Measurements from ENCODE around the gene LIN7B.

LIN7B gene

GRCh38 chr19:49094505-49095482 is 19.4 kb upstream of the LIN7B start:
- DNase-seq: no peak

DNA sequence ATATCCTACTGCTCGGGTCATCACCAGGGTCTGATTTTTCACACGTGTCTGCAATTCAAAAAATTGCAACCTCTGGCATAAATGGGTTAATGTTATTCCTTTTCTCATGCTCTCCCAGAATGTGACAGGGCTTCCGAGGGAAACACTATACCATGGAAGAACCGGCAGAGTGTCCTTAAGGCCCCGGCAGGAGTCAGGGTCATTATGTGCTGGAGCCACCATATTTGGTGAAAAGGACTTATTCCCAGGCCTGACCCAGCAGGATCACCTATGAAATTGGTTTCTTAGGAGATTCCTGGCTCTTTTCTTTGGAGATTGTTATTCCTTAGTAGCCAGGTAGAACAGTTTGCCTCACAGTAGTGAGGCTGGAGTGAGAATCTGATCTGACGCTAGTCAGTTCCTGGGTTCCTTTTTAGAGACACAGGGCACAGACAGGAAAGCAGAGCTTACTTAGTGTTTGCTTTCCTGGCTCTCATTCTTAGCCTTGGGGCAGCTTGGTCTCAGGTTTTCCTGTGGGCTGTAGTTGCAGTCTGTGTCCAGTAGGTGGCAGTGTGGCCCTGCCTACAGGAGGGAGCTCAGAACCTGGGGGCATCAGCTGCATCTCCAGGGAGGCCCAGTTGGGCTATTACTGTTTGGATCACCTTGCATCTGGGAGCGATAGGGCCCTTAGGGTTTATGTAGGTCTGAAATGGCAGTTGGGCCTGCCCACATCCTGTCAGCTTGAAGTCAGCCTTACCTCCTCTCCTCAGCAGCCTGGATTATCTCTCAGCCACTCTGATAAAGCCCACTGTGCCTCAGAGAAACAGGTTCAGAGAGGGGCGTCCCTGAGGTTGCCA is 16.5 kb upstream of the LIN7B start:
- DNase-seq: peak; percentile 66 to 76

- no peak for DNase-seq
These were observed 15.4 kb upstream of the LIN7B start for GRCh38 chr19:49098795-49099194.

GRCh38 chr19:49101160-49101559 is 13.0 kb upstream of the LIN7B start:
- no peak for DNase-seq

- no peak for DNase-seq
These were observed 11.9 kb upstream of the LIN7B start for GRCh38 chr19:49102303-49102702.

- DNase-seq: no peak
These were observed 10.7 kb upstream of the LIN7B start for GRCh38 chr19:49103331-49104085.

DNA sequence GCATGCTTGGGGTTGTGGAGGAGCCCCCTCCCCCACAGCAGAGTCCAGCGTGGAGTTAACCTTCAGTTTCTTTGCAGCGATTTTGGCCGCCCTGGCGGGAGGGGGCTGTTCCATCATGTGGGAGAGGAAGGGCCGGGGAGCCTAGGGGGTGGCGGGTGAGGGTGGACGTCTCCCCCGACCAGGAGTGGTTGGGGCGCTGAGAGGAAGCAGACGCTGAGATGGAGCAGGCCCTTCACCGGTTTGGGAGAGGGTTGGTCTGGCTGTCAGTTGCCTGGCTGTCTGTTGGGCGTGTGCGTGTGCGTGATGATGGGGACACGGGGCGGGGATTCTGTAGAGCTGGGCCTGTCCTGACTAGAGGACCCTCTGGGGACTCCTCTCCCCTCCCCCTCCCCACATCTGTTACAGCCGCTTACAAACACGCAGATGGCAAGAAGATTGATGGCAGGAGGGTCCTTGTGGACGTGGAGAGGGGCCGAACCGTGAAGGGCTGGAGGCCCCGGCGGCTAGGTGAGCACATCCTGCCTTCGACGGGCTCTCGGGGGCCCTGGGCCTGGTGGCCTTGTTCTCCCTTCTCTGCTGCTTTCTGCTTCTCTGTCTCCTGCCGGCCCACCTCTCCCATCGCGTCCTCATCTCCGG is 9.8 kb upstream of the LIN7B start:
- DNase-seq: no peak

GRCh38 chr19:49106648-49107135 is 7.5 kb upstream of the LIN7B start:
- DNase-seq: peak; percentile 40 to 66

DNA sequence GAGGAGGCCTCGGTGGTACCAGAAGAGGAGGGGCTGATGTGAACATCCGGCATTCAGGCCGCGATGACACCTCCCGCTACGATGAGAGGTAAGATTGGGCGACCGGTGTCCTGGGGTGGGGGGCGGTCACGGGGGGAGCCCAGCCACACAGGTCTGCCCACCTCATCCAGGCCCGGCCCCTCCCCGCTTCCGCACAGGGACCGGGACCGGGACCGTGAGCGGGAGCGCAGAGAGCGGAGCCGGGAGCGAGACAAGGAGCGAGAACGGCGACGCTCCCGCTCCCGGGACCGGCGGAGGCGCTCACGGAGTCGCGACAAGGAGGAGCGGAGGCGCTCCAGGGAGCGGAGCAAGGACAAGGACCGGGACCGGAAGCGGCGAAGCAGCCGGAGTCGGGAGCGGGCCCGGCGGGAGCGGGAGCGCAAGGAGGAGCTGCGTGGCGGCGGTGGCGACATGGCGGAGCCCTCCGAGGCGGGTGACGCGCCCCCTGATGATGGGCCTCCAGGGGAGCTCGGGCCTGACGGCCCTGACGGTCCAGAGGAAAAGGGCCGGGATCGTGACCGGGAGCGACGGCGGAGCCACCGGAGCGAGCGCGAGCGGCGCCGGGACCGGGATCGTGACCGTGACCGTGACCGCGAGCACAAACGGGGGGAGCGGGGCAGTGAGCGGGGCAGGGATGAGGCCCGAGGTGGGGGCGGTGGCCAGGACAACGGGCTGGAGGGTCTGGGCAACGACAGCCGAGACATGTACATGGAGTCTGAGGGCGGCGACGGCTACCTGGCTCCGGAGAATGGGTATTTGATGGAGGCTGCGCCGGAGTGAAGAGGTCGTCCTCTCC is 6.3 kb upstream of the LIN7B start:
- DNase-seq: no peak

DNA sequence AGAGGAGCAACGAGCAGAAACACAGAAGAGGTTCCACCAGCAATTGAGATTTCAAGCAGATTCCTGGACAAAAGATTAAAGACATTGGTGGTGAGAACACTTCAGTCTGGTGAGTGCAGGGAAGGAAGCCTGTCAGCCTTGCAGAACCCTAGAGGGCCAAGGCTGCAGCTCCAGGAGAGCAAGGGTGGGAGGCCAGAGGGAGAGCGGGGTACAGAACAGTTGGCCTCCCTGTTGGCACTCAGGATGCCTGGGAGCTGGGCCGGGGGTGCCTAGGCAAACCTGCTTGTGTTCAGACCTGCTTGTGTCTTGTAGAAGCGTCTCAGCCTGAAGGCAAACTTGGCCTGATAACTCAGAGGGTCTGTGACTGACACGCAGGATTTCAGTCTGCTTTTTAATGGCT is 5.1 kb upstream of the LIN7B start:
- no peak for DNase-seq

- DNase-seq: no peak
These were observed 4.5 kb upstream of the LIN7B start for GRCh38 chr19:49109569-49110233.

DNA sequence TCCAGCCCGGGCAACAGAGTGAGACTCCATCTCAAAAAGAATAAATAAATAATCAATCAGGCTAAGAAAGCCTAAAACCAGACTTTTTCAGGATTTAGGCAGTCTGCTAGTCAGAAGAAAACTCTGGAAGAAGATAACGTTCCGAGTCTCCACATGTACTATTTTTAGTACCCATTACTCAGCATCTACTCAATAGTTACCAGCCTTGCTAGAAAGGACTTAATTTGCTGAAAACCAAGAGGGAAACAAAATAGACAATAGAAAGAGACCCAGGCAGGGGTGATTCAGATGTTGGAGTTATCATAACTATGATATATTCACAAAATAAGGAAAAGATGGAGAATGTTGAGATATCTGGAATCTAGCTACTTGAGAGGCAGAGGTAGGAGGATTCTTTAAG is 3.6 kb upstream of the LIN7B start:
- no peak for DNase-seq

DNA sequence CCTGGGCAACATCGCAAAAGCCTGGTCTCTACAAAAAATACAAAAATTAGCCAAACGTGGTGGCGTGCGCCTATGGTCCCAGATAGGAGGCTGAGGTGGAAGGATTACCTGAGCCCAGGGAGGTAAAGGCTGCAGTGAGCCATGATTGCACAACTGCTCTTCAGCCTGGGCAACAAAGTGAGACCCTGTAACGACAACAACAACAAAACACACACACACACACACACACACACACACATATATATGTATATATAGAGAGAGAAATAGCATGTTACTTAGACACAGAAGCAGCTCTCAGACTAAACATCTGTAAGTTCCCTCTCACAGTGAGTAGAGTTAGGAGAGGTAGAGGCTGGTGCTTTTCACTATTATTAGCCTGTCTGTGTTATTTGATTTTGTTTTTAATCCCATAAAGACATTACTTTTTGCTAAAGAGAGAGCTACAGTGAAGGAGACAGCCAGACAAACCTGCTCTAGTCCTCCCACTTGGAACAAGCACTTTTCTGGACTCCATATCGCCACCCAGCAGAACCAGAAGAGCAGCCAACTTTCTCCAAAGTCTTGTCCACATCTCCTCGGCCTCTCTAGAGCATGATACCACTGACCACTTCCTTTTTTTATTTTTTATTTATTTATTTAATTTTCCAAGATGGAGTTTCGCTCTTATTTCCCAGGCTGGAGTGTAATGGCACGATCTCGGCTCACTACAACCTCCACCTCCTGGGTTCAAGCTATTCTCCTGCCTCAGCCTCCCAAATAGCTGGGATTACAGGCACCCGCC is 2.8 kb upstream of the LIN7B start:
- no peak for DNase-seq

DNA sequence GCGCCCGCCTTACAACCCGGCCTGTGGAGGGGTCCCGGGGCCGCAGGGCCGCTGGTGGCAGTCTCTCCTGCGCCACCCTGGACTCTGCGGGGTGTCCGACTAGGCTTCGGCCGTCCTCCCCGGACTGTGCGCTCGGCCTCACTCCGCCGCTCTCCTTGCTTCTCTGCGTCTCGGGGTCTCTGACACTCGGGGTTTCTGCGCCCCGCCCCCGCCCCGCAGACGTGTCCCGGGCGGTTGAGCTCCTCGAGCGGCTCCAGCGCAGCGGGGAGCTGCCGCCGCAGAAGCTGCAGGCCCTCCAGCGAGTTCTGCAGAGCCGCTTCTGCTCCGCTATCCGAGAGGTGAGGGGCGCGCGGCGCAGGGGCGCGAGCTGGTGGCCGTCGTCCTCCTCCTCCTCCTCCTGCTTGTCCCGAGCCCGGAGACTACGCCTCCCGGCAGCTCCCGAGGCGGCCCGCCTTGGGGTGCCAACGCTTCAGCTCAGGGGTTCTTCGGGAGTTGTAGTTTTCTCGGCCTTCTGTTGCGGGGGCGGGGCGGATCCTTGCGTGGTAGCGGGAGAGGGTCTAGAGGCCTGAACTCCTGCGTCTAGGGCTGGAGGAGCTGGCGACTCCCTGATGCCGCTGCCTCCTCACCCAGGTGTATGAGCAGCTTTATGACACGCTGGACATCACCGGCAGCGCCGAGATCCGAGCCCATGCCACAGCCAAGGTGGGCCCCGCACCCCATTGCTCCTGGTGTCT is 627 bp downstream of the LIN7B start:
- DNase-seq: peak; percentile 28 to 53

GRCh38 chr19:49116544-49116943 is 2.4 kb downstream of the LIN7B start:
- DNase-seq: no peak

DNA sequence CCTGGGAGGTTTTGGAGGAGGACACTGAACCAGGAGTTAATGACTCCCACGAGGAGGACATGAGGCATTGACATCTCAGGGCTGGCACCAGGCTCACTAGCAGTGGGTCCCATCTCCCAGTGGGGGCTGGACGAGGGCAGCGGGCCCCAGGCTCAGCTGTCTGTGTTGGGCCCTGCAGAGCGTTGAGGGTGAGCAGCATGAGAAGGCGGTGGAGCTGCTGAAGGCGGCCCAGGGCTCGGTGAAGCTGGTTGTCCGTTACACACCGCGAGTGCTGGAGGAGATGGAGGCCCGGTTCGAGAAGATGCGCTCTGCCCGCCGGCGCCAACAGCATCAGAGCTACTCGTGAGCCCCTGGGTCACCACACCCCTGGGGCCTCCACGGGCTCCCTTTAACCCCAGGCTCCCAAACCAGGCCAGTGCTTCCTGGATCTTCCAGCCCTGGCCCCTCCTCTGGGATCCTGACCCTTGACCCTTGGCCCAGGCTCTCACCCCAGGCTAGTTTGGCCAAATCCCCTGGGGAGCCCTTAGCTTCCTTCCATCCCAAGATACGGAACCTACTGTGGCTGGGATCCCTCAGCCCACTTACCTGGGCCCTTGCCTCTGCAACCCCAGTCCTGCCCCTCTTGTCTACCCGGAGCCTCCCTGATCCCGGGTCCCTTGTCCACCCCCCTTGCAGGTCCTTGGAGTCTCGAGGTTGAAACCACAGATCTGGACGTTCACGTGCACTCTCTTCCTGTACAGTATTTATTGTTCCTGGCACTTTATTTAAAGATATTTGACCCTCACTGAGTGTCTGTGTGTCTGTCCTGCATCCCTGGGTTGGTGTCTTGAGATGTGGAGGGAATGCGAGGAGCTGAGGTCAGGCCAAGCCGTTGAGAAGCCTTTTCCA is 3.8 kb downstream of the LIN7B start:
- no peak for DNase-seq

DNA sequence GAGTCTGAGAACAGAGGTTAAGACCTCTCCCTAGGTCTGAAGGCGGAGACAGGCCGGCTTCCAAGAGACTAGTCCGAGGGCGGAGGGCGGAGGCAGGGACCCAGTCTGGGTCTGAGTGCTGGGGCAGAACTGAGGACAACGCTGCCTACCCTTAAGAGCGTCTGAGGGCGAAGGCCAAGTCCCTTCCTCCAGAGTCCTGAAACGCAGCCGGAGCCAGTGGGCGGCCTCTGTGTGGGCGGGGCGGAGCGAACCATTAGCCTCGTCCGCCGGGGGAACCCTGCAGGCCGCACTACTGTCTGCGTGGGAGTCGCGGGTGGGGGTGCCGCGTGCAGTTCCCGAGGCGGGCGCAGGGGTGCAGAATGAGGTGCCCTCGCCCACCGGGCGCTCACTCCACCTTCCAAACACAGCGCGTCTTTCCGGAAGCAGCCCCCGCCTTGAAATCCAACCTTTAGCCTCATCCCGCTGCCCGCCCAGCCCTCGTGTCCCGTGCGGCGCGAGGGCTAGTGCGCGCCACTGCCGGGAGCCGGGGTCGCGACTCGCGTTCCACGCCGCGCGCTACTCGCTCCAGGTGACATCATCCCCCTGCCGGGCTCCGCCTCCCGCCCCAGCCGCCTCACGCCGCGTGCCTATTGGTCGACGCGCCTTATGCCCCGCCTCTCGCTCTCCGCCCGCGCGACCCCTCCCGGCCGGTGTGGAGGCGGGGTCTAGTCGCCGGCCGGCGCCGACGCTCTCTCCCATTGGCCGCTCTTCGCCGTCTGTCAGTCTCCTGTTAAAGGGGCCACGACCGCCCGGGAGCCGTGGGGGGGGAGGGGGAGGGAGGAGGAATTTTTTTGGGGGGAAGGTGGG is 4.6 kb downstream of the LIN7B start, which contains the start of gene C19orf73:
C19orf73 (minus strand) TSS at position 579 of the 846 bp plus-strand sequence; CDS start at position 458, 121 bp downstream.
- DNase-seq: peak; percentile 94 to 95

Data from NCI-H1930 (cell line).